Measurements from ENCODE around the gene SPDEF. TPM values are rescaled to one million over a fixed set of nuclear protein-coding genes. Genes with fewer than 3 reads are reported as not detected.

SPDEF gene
- total and polyA plus RNA-seq, 2 experiments from 2014 or later = 0.69 TPM; not detected in 1

GRCh38 chr6:34572021-34572420, 15.9 kb upstream of the SPDEF start:
- Histone ChIP-seq H3K27me3 (ENCODE audit: insufficient read depth) (no peaks in the 10 kb centered on the region), H3K4me1 (ENCODE audit: insufficient read depth) (peaks cover 15% of the 10 kb centered on the region), H2AFZ (no peak overlapping the region), H3K27ac (ENCODE audit: low read depth) (no peak overlapping the region), H3K79me2 (replicated peaks; ENCODE audit: insufficient read depth) (no peaks in the 10 kb centered on the region), H3K36me3 (ENCODE audit: insufficient read depth) (no peaks in the 10 kb centered on the region), H3K4me3 (no peak overlapping the region), H3K4me2 (no peak overlapping the region), H3K9me2 (ENCODE audit: insufficient read depth) (no peaks in the 10 kb centered on the region), H4K20me1 (replicated peaks; ENCODE audit: insufficient read depth) (0 out of 2 replicates have a peak, but pooled peaks cover 3% of the 10 kb centered on the region), H3F3A (replicated peaks; ENCODE audit: low read depth) (no peaks in the 10 kb centered on the region)
- Mint-ChIP-seq H3K36me3 (ENCODE audit: low read depth) (no peaks in the 10 kb centered on the region), H3K27me3 (ENCODE audit: insufficient read depth, low read depth, poor library complexity) (peaks cover 16% of the 10 kb centered on the region), H3K4me1 (peaks cover 28% of the 10 kb centered on the region), H3K4me3 (no peak overlapping the region), H3K9me3 (no peaks in the 10 kb centered on the region; the same call in 1 of the 3 replicates), H3K27ac (no peak overlapping the region)
- peak; percentile 11 for ATAC-seq
- TF ChIP-seq EZH2phosphoT487 (IDR thresholded peaks at IDR 0.05; ENCODE audit: unreplicated experiment) (no peak), EZH2 (IDR thresholded peaks at IDR 0.05; ENCODE audit: low read depth, unreplicated experiment) (no peak), ZNF462 (CRISPR knock-in tag; IDR thresholded peaks at IDR 0.05) (no peak), STAT1 (IDR thresholded peaks at IDR 0.05; ENCODE audit: unreplicated experiment) (no peak), POLR2AphosphoS5 (IDR thresholded peaks at IDR 0.05; ENCODE audit: low read depth) (no peak), NANOG (IDR thresholded peaks at IDR 0.05; ENCODE audit: borderline replicate concordance) (no peak), ETS1 (IDR thresholded peaks at IDR 0.05) (no peak), CTCF (conservative IDR thresholded peaks at IDR 0.05; ENCODE audit: low read depth in 2 of 2) (no peak), ZNF331 (CRISPR knock-in tag; IDR thresholded peaks at IDR 0.05; ENCODE audit: low read depth) (no peak), REST (IDR thresholded peaks at IDR 0.05; ENCODE audit: unreplicated experiment) (no peak), CREB1 (CRISPR knock-in tag; IDR thresholded peaks at IDR 0.05; ENCODE audit: low read depth) (no peak), JUNB (IDR thresholded peaks at IDR 0.05; ENCODE audit: unreplicated experiment) (no peak), ZNF114 (CRISPR knock-in tag; IDR thresholded peaks at IDR 0.05) (no peak)
- DNase-seq (ENCODE audit: low spot score) = no peak
